Lung (tissue), 12 donors: ENCODE data around the gene LRRC14B. TPM values are rescaled to one million over a fixed set of nuclear protein-coding genes. Genes with fewer than 3 reads are reported as not detected.

Source experiments
- ATAC-seq: fragments of 200-7000 bp; cut with Tn5 transposase; one replicate; pipeline ENCODE4 v1.9.1; 2020; ENCODE audit warnings: moderate number of reproducible peaks; ENCODE audit not compliant: insufficient read depth, low FRiP score
- DNase-seq, 3 donors: peaks; one replicate each; pipeline ENCODE4 v3.0.0-alpha.2; 2013 to 2017
- H3K27ac ChIP-seq, 2 donors: one replicate each; pipeline ENCODE4 v1.5.1; 2013; ENCODE audit warnings: mild to moderate bottlenecking in 2 of 2, moderate library complexity in 2 of 2, control low read depth in 1 of 2, inconsistent platforms in 1 of 2, low read depth in 1 of 2, low read length in 1 of 2
- H3K27me3 ChIP-seq, 3 donors: one replicate each; pipeline ENCODE4 v1.5.1; 2013; ENCODE audit warnings: low read length in 2 of 3; ENCODE audit not compliant: control insufficient read depth in 3 of 3, insufficient read depth in 3 of 3
- H3K36me3 ChIP-seq, 4 donors: one replicate each; pipeline ENCODE4 v1.5.1; 2013; ENCODE audit warnings: low read length in 4 of 4, mild to moderate bottlenecking in 1 of 4, moderate library complexity in 1 of 4; ENCODE audit not compliant: control insufficient read depth in 4 of 4, insufficient read depth in 4 of 4
- H3K4me1 ChIP-seq, 5 donors: one replicate each; pipeline ENCODE4 v1.5.1; 2013; ENCODE audit warnings: low read length in 5 of 5, mild to moderate bottlenecking in 2 of 5, moderate library complexity in 1 of 5; ENCODE audit not compliant: control insufficient read depth in 5 of 5, insufficient read depth in 5 of 5
- H3K4me3 ChIP-seq: one replicate; pipeline ENCODE4 v1.5.1; 2013; ENCODE audit warnings: mild to moderate bottlenecking, control low read depth, moderate library complexity
- H3K9ac ChIP-seq, 2 donors: one replicate each; pipeline ENCODE4 v1.5.1; 2013; ENCODE audit warnings: low read length in 2 of 2, control low read depth in 1 of 2; ENCODE audit not compliant: insufficient read depth in 1 of 2
- H3K9me3 ChIP-seq, 4 donors: one replicate each; pipeline ENCODE4 v1.5.1; 2013; ENCODE audit warnings: low read length in 3 of 4, mild to moderate bottlenecking in 1 of 4, moderate library complexity in 1 of 4; ENCODE audit not compliant: control insufficient read depth in 4 of 4, insufficient read depth in 3 of 4
- WGBS, 2 donors: extraction: QIAGEN DNeasy Blood & Tissue Kit; methylation state at CpG; one replicate each; pipeline ENCODE4 v1.1.7; 2013; 5-methylcytosine and 5-hydroxymethylcytosine counted together
- polyA plus RNA-seq, 2 donors: library from polyadenylated mRNA; stranded (reverse); fragments of 200-250 nt; gene quantifications; one replicate each; pipeline ENCODE4 v1.2.1, GENCODE V29; 2013
- total RNA-seq, 2 donors: library from RNA; depleted of rRNA in 1 of 2; stranded (reverse); fragments of >200 nt in 1 of 2; gene quantifications; one replicate each; pipeline ENCODE4 v1.2.1, GENCODE V29; 2014 to 2021
- TF ChIP-seq, protein P1 (sequence below): IDR thresholded peaks from 2 replicates; pipeline ENCODE4 v1.5.1; 2012; ENCODE audit warnings: mild to moderate bottlenecking; ENCODE audit errors: control extremely low read depth, extremely low read depth
- donor health status: control.
- donor health status: control.
- donor health status: Bipolar disorder and iron deficiency.
- donor health status: healthy.
- donor health status: DM: yes; HTN: yes; CAD: no.

Gene LRRC14B
- total and polyA plus RNA-seq, 4 donors: 0.14 TPM; not detected in 3

DNA sequence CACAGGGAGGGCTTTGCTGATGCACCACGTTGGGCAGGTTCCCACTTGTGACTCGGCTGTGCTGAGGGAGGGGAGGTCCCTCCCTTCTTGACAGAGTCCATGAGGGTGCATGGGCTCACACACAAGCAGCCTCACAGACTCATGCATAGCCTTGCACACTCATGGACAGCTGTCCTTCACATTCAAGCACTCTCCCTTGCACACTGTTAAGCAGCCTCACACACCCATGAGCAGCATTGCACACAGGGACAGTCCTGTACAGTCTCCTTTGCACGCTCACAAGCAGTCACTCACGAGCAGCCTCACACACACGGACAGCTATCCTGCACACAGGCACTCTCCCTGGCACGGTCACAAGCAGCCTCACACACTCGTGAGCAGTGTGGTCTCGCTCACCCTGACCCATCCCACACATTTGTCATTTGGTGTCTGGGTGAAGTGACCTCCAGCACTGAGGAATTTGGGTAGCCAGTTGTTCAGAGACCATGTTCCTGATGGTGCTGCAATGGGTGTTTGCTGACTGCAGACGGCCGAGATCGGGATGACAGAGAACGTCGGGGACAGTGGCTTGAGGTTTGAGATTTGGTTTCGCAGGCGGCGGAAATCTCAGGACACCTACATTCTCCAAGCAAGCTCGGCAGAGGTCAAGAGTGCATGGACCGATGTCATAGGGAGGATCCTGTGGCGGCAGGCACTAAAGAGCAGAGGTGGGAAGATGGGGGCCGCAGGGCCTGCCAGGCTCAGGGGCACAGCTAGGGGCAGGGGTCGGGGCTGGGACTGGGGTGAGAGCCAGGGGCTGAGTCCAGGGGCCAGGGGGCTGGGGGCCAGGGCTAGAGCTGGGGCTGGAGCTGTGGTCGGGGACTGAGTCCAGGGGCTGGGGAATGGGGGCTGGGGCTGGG, 17.7 kb upstream of the LRRC14B start:
- no peaks in the 10 kb centered on the region for H3K9me3 ChIP-seq
- ATAC-seq (no peak), DNase-seq (no peak)
- TF ChIP-seq, protein P1, sequence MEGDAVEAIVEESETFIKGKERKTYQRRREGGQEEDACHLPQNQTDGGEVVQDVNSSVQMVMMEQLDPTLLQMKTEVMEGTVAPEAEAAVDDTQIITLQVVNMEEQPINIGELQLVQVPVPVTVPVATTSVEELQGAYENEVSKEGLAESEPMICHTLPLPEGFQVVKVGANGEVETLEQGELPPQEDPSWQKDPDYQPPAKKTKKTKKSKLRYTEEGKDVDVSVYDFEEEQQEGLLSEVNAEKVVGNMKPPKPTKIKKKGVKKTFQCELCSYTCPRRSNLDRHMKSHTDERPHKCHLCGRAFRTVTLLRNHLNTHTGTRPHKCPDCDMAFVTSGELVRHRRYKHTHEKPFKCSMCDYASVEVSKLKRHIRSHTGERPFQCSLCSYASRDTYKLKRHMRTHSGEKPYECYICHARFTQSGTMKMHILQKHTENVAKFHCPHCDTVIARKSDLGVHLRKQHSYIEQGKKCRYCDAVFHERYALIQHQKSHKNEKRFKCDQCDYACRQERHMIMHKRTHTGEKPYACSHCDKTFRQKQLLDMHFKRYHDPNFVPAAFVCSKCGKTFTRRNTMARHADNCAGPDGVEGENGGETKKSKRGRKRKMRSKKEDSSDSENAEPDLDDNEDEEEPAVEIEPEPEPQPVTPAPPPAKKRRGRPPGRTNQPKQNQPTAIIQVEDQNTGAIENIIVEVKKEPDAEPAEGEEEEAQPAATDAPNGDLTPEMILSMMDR: no peak
- H3K9ac ChIP-seq: no peak overlapping the region
- no peak overlapping the region for H3K27ac ChIP-seq
- 82 to 88% methylated on average over 22 of the region's 22 CpGs for WGBS, 2 donors
- no peaks in the 10 kb centered on the region for H3K27me3 ChIP-seq
- peaks cover 0 to 3% (median 0%) of the 10 kb centered on the region in 4 donors for H3K36me3 ChIP-seq
- peaks cover 0 to 13% (median 3%) of the 10 kb centered on the region in 5 donors for H3K4me1 ChIP-seq
- H3K4me3 ChIP-seq: no peak overlapping the region

DNA sequence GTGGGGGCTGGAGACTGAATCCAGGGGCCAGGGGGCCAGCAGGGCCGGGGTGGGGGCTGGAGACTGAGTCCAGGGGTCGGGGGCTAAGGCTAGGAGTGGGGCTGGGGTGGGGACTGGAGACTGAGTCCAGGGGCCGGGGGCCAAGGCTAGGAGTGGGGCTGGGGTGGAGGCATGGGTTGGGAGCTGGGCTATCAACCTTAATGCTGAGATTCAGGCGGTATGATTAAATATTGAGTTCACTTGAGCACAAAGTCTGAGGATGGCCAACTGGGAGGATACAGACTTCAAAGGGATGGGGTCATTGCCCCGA, 17.0 kb upstream of the LRRC14B start:
- TF ChIP-seq, protein P1: no peak
- DNase-seq: no peak
- ATAC-seq: no peak

DNA sequence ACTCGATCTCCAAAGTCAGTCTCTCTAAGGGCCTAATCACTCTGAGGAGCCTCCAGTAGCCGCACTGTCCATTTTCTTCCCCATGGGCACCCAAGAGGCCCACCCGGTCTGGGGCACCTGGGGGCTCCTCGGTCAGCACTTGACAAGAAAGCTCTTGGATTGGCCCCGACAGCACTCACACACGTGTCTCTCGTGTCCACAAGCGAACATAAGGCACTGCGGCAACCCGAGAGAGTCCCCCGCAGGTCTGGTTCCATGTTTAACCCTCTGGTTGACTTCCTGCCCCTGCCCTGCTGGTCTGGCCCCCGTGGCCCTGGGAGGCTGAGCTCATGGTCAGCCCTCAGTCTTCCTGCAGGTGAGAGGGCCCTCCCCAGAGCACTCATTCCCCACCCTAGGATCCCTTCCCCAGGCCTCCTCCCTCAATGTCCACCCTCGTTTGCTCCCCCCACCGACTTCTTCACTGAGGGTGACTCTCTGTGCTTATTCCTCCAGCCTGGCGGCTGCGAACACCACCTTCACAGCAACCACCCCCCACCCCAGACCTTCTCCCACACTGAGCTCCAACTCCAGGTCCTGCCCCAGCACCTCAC, 16.3 kb upstream of the LRRC14B start:
- Histone ChIP-seq H3K4me1 (peaks cover 0 to 4% (median 0%) of the 10 kb centered on the region in 5 donors), H3K27ac (no peak overlapping the region), H3K27me3 (no peaks in the 10 kb centered on the region), H3K9ac (no peak overlapping the region), H3K9me3 (no peaks in the 10 kb centered on the region), H3K4me3 (no peak overlapping the region), H3K36me3 (peaks cover 0 to 3% (median 0%) of the 10 kb centered on the region in 4 donors)
- ATAC-seq: no peak
- WGBS, 2 donors: 93% methylated on average over 16 of the region's 16 CpGs
- no peak for DNase-seq
- TF ChIP-seq, protein P1: no peak

More for the DNA sequence above, 17.0 kb upstream of the LRRC14B start:
- Histone ChIP-seq H3K27ac (no peak overlapping the region), H3K36me3 (peaks cover 0 to 3% (median 0%) of the 10 kb centered on the region in 4 donors), H3K9me3 (no peaks in the 10 kb centered on the region), H3K27me3 (no peaks in the 10 kb centered on the region), H3K4me1 (peaks cover 0 to 10% (median 2%) of the 10 kb centered on the region in 5 donors), H3K4me3 (no peak overlapping the region), H3K9ac (no peak overlapping the region)
- WGBS, 2 donors: 90 to 93% methylated on average over 5 of the region's 5 CpGs
